Large intestine (tissue), 12 donors: ENCODE data around the gene DNAH10. TPM values are rescaled to one million over a fixed set of nuclear protein-coding genes. Genes with fewer than 3 reads are reported as not detected.

Experiments
- DNase-seq, 2 donors: peaks; one replicate each; pipeline versions ENCODE4 v3.0.0 to v3.0.0-alpha.2; 2013
- H3K27ac ChIP-seq: one replicate; pipeline ENCODE4 v1.5.1; 2013; ENCODE audit warnings: low read length
- H3K27me3 ChIP-seq: 2 replicates; pipeline ENCODE4 v1.6.1; 2013; ENCODE audit warnings: low read length; ENCODE audit not compliant: control insufficient read depth, insufficient read depth
- H3K36me3 ChIP-seq: 2 replicates; pipeline ENCODE4 v1.6.1; 2013; ENCODE audit warnings: low read length; ENCODE audit not compliant: control insufficient read depth, insufficient read depth
- H3K4me1 ChIP-seq: one replicate; pipeline ENCODE4 v1.6.1; 2013; ENCODE audit warnings: low read length; ENCODE audit not compliant: control insufficient read depth, insufficient read depth
- H3K4me3 ChIP-seq: one replicate; pipeline ENCODE4 v1.5.1; 2013; ENCODE audit warnings: low read length
- H3K9me3 ChIP-seq: one replicate; pipeline ENCODE4 v1.6.1; 2013; ENCODE audit warnings: mild to moderate bottlenecking, low read depth, low read length, moderate library complexity; ENCODE audit not compliant: control insufficient read depth
- WGBS: methylation state at CpG from one replicate; pipeline ENCODE4 v1.1.5; 2013; ENCODE audit warnings: low lambda C conversion rate; ENCODE audit not compliant: insufficient coverage; 5-methylcytosine and 5-hydroxymethylcytosine counted together
- long read RNA-seq, 11 donors: transcript quantifications; one replicate each; lab custom pipeline, GENCODE V29; 2026
- polyA plus RNA-seq: library from polyadenylated mRNA; unstranded; fragments of 120-200 nt; gene quantifications from one replicate; pipeline ENCODE4 v1.2.1, GENCODE V29; 2013

DNAH10 gene, protein sequence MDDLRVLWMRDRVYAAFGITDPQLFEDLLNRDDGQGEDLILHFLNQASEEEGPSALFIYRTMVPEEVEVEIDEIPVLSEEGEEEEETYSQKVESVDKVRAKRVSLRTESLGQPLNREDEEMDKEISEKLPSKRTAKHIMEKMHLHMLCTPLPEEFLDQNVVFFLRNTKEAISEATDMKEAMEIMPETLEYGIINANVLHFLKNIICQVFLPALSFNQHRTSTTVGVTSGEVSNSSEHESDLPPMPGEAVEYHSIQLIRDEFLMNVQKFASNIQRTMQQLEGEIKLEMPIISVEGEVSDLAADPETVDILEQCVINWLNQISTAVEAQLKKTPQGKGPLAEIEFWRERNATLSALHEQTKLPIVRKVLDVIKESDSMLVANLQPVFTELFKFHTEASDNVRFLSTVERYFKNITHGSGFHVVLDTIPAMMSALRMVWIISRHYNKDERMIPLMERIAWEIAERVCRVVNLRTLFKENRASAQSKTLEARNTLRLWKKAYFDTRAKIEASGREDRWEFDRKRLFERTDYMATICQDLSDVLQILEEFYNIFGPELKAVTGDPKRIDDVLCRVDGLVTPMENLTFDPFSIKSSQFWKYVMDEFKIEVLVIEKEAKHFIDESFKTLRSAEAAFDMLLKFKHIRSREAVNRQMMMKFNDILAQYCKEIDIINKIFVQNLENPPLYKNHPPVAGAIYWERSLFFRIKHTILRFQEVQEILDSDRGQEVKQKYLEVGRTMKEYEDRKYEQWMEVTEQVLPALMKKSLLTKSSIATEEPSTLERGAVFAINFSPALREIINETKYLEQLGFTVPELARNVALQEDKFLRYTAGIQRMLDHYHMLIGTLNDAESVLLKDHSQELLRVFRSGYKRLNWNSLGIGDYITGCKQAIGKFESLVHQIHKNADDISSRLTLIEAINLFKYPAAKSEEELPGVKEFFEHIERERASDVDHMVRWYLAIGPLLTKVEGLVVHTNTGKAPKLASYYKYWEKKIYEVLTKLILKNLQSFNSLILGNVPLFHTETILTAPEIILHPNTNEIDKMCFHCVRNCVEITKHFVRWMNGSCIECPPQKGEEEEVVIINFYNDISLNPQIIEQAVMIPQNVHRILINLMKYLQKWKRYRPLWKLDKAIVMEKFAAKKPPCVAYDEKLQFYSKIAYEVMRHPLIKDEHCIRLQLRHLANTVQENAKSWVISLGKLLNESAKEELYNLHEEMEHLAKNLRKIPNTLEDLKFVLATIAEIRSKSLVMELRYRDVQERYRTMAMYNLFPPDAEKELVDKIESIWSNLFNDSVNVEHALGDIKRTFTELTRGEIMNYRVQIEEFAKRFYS (N-terminal part only)
- 1.0 TPM for polyA plus RNA-seq
- long read RNA-seq, donor 1 = 0 reads
- long read RNA-seq, donor 2, partial matches to known transcripts = 5 of 33 reads
- long read RNA-seq, donor 2, other reads (novel, unspliced or antisense) = 28 of 33 reads
- long read RNA-seq, donor 3 = 0 reads
- long read RNA-seq, donor 4 = 0 reads
- long read RNA-seq, donor 5 = 0 reads
- long read RNA-seq, donor 6 = 0 reads
- long read RNA-seq, donor 7 = 0 reads
- long read RNA-seq, donor 8 = 0 reads
- long read RNA-seq, donor 9 = 0 reads
- long read RNA-seq, donor 10 = 0 reads
- long read RNA-seq, donor 11 = 0 reads

DNA sequence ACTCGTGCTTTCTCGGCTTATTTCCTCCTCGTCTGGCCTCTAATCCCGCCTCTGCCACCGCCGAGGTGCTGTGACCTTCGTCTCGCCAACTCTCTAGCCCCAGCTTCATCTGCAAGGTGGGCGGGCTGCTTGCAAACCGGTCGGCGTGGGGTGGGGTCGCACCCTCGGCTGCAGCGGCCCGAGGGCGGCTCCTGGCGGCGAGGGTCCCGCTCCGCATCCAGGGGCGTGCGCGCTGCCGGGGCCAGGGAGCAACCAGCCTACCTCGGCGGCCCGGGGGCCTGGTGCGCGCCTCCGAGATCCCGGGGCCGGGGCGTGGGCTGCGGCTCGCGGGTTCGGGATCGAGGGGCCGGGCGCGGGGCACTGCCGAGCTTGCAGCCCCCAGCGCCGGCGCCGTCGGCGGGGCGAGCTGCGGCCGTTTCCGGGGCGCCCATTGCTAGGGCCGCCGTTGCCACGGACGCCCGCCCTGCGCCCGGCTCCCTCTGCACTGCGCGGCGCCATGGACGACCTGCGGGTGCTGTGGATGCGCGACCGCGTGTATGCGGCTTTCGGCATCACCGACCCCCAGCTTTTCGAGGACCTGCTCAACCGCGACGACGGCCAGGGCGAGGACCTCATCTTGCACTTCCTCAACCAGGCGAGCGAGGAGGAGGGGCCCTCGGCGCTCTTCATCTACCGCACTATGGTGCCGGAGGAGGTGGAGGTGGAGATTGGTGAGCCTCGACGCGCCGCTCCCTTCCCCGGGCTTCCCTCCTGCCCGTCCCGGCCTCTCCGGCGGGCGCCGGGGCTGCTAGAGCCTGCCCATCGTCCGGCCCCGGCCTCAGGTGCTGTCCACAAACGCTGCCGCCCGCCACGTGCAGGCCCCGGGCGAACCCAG lies at the start of gene DNAH10:
Gene DNAH10 (plus strand): TSS at position 461 of the 874 bp plus-strand sequence. CDS start 36 bp downstream, at position 497.
- H3K4me1 ChIP-seq = peaks cover 18% of the 10 kb centered on the region
- peaks cover 6% of the 10 kb centered on the region for H3K36me3 ChIP-seq
- peak within 1 kb of the TSS; percentile 51 for H3K4me3 ChIP-seq
- H3K9me3 ChIP-seq = no peaks in the 10 kb centered on the region
- WGBS = no CpG with 5 or more reads among the region's 105 CpGs
- peak within 1 kb of the TSS; percentile 22 for H3K27ac ChIP-seq
- H3K27me3 ChIP-seq = peaks cover 7% of the 10 kb centered on the region
- DNase-seq = peak in 1 of 2 donors; percentile 71

DNA sequence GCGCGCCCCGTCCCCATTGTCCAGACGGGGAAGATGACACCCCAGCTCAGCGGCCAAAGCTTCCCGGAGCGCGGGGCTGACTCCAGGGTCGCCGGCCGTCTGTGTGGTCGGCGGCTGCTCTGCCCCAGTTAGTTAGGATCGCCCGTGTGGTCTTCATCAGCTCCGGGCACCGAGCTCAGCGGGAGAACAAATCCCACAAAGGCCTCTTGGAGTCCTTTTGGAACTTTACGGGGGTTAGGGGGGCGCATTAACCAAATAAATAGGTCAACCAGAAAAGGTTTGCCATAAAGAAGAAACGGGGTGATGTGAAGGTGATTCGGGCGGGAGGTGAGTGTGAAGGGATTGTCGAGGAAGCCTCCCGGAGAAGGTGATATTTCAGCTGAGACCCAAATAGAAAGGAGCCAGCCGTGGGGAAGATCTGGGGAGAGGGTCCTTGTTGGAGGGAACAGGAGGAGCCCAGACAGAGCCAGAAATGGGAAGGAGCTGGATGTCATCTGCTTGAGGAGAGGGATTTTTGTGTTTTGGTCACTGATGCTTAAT lies 49.3 kb upstream of the DNAH10 start:
- no peak overlapping the region for H3K27ac ChIP-seq
- peaks cover 12% of the 10 kb centered on the region for H3K4me1 ChIP-seq
- DNase-seq = no peak
- 0% methylated on average over 6 of the region's 26 CpGs for WGBS
- H3K9me3 ChIP-seq = no peaks in the 10 kb centered on the region
- H3K36me3 ChIP-seq = no peaks in the 10 kb centered on the region
- peak overlapping the region; percentile 90 for H3K4me3 ChIP-seq
- H3K27me3 ChIP-seq = no peaks in the 10 kb centered on the region

DNA sequence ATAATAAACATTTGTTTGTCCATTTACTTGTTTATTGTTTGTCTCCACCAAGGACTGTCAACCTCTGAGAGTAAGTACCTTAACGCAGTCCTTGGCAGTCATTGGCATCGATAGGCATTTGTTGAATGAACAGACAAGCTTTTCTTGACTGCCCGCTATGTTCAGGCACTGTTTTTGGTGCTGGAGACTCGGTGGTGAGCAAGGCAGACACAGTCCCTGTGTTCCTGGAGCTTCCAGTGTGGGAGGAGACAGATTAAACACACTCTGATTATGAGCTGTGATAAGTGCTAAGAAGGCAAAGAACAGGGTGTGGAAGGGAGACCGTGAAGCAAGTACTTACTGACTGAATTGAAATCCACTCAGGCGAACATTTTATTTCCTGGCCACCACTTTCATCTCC lies 48.7 kb upstream of the DNAH10 start:
- Histone ChIP-seq H3K27ac (peak overlapping the region; percentile 59), H3K4me1 (peaks cover 12% of the 10 kb centered on the region), H3K4me3 (peak overlapping the region; percentile 90), H3K9me3 (no peaks in the 10 kb centered on the region), H3K27me3 (no peaks in the 10 kb centered on the region), H3K36me3 (no peaks in the 10 kb centered on the region)
- DNase-seq = peak; percentile 25 to 57
- no CpG with 5 or more reads among the region's 6 CpGs for WGBS

DNA sequence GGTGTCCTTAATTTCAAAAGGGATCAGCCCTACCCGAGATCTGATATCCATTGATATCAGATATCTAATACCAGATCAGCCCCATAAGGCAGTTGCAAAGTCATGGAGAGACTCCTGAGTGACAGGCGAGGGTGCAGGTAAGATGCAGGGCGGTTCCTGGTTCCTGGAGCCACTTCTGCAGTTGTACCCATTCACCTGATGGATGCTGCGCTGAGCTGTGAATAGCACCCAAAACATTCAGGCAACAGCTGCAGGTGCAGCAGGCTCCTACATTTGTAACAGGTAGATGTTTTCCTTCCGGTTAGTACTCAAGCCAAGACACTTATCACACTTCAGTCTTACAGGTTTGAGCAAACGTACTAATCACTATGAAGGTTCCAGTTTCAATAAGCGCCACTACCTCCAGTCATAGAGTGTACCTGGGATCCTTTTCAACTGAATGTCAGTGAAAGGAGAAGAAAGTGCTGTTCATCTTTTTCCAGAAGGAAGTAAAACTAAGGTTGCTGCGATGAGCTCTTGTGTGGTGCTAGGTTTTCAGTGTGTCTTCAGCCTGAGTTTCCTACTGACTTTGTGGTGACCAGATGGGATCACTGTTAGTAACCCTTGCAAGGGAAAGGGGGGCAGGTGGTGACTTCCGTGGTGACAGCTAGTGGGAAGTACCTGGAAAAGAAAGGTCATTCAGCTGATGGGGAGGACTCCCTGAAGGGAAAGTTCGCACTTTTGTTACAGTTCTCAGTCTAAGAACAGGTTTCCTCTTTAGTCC lies 48.1 kb upstream of the DNAH10 start:
- DNase-seq = peak in 1 of 2 donors; percentile 30
- no CpG with 5 or more reads among the region's 10 CpGs for WGBS

DNA sequence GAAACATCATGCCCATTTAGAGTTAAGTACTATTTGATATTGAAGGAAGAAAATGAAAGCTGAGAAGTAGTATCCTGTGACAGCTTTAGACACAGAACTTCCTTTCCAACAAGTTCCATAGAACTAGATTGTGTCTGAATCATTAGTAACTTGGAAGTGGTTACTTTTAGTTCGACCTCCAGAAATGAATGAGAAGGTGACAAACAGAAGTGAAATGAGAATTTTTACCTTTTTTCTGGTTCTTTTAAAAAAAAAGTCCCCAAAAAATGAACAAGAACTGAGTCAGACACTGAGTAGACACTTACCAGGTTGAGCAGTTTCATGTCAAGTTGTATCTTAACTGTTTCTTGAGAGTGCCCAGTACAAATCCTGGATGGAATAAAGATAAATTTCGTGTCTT lies 46.9 kb upstream of the DNAH10 start:
- no peak overlapping the region for H3K27ac ChIP-seq
- H3K27me3 ChIP-seq = no peaks in the 10 kb centered on the region
- peaks cover 20% of the 10 kb centered on the region for H3K4me1 ChIP-seq
- DNase-seq = no peak
- no peaks in the 10 kb centered on the region for H3K9me3 ChIP-seq
- no peak overlapping the region for H3K4me3 ChIP-seq
- H3K36me3 ChIP-seq = peaks cover 4% of the 10 kb centered on the region
- WGBS = 100% methylated on average over 1 of the region's 2 CpGs

More for the DNA sequence above, 48.1 kb upstream of the DNAH10 start:
- Histone ChIP-seq H3K4me3 (peak overlapping the region; percentile 90), H3K4me1 (peaks cover 12% of the 10 kb centered on the region), H3K36me3 (no peaks in the 10 kb centered on the region), H3K27ac (peak overlapping the region; percentile 59), H3K27me3 (no peaks in the 10 kb centered on the region), H3K9me3 (no peaks in the 10 kb centered on the region)

DNA sequence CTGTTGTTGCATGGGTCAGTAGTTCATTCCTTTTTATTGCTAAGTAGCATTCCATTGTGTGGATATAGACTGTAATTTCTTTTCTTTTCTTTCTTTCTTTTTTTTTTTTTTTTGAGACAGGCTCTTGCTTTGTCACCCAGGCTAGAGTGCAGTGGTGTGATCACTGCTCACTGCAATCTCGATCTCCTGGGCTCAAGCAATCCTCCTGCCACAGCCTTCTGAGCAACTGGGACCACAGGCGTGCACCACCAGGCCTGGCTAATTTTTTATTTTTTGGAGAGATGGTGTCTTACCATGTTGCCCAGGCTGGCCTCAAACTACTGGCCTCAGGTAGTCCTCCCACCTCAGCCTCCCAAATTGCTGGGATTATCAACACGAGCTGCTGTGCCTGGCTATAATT lies 44.8 kb upstream of the DNAH10 start:
- H3K4me3 ChIP-seq = no peak overlapping the region
- WGBS = no CpG with 5 or more reads among the region's 3 CpGs
- H3K27ac ChIP-seq = no peak overlapping the region
- no peak for DNase-seq
- no peaks in the 10 kb centered on the region for H3K27me3 ChIP-seq
- H3K36me3 ChIP-seq = peaks cover 8% of the 10 kb centered on the region
- peaks cover 29% of the 10 kb centered on the region for H3K4me1 ChIP-seq
- H3K9me3 ChIP-seq = no peaks in the 10 kb centered on the region

DNA sequence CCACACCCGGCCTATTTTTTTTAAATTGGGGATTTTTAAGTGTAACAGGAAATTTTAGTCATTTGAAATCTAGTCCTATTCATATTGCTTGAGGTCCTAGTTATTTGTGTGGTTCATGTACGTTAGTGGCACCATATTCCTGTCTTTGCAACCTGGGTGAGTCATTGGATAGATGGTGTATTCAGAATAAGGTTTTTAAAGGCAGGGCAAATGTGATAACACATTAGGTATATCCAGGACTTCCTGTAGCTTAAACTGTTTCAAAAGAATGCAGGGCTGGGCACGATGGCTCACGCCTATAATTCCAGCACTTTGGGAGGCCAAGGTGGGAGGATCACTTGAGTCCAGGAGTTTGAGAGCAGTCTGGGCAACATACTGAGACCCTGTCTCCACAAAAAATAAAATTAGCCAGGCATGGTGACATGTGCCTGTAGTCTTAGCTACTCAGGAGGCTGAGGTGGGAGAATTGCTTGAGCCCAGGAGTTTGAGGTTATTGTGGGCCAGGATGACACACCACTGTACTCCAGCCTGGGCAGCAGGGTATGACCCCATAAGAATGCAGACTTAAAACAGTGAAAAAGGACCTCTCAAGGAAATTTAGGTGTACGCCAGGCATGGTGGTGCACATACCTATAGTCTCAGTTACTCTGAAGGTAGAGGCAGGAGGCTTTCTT lies 41.8 kb upstream of the DNAH10 start:
- H3K27ac ChIP-seq = no peak overlapping the region
- no CpG with 5 or more reads among the region's 5 CpGs for WGBS

DNA sequence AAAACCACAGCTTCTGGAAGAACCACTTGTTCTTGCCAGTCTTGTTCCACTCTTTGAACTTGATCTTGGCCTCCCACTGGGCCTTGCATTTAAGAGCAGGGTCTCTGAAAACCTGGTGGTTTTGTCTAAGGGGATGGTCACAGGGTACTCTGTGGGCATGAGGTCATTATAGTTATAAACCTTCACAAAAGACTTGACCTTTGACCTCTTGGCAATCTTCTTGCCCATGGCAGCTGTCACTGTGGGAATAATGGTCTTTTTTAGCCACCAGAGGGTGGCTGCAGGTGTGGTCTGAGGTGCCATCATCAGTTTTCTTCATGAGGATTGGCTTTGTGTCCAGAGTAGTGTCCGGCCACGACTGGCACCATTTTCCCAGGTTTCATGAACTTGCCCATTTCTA lies 40.9 kb upstream of the DNAH10 start:
- Histone ChIP-seq H3K4me3 (no peak overlapping the region), H3K27ac (no peak overlapping the region), H3K4me1 (peaks cover 17% of the 10 kb centered on the region), H3K36me3 (peaks cover 23% of the 10 kb centered on the region), H3K9me3 (no peaks in the 10 kb centered on the region), H3K27me3 (no peaks in the 10 kb centered on the region)
- no CpG with 5 or more reads among the region's 2 CpGs for WGBS
- no peak for DNase-seq

More for the DNA sequence above, 41.8 kb upstream of the DNAH10 start:
- Histone ChIP-seq H3K9me3 (no peaks in the 10 kb centered on the region), H3K4me1 (peaks cover 17% of the 10 kb centered on the region), H3K27me3 (no peaks in the 10 kb centered on the region), H3K4me3 (no peak overlapping the region), H3K36me3 (peaks cover 16% of the 10 kb centered on the region)
- DNase-seq = peak in 1 of 2 donors; percentile 4
